DND-41 (cell line): ENCODE measurements around the gene PEX16.

Experiments used
- ATAC-seq: fragments of 200-7000 bp; cut with Tn5 transposase; 3 replicates; pipeline ENCODE4 v1.9.1; 2021; ENCODE audit warnings: low read depth; ENCODE audit not compliant: insufficient read depth
- DNase-seq: peaks from one replicate; pipeline ENCODE4 v3.0.0-alpha.2; 2020
- H2AFZ ChIP-seq: 2 replicates; pipeline ENCODE4 v1.6.0; 2012; ENCODE audit warnings: low read depth, low read length
- H3K27ac ChIP-seq: 2 replicates; pipeline ENCODE4 v1.5.1; 2012; ENCODE audit warnings: low read length, inconsistent platforms
- H3K27me3 ChIP-seq: fragments of 200-600 bp; sonication (generic); 2 replicates; pipeline ENCODE4 v1.6.0; 2012; ENCODE audit warnings: low read length, mild to moderate bottlenecking, inconsistent platforms; ENCODE audit not compliant: insufficient read depth, poor library complexity
- H3K36me3 ChIP-seq: 2 replicates; pipeline ENCODE4 v1.5.1; 2012; ENCODE audit warnings: low read length, inconsistent platforms; ENCODE audit not compliant: insufficient read depth
- H3K4me1 ChIP-seq: 2 replicates; pipeline ENCODE4 v1.5.1; 2012; ENCODE audit warnings: mild to moderate bottlenecking, low read length; ENCODE audit not compliant: insufficient read depth
- H3K4me2 ChIP-seq: 2 replicates; pipeline ENCODE4 v1.6.0; 2012; ENCODE audit warnings: mild to moderate bottlenecking, moderate library complexity, low read length, inconsistent platforms; ENCODE audit not compliant: insufficient read depth
- H3K4me3 ChIP-seq, 2 experiments: fragments of 200-600 bp in 1 of 2; shearing (Covaris generic) in 1 of 2; 2 replicates each; pipeline ENCODE4 v1.5.1; 2012 to 2016; ENCODE audit warnings: inconsistent platforms in 2 of 2, low read length in 2 of 2, mild to moderate bottlenecking in 2 of 2, low read depth in 1 of 2, moderate library complexity in 1 of 2
- H3K79me2 ChIP-seq: 2 replicates; pipeline ENCODE4 v1.6.0; 2012; ENCODE audit warnings: low read length, inconsistent platforms; ENCODE audit not compliant: insufficient read depth
- H3K9ac ChIP-seq: 2 replicates; pipeline ENCODE4 v1.6.0; 2012; ENCODE audit warnings: low read depth, mild to moderate bottlenecking, inconsistent platforms, low read length, moderate library complexity
- H3K9me3 ChIP-seq: 2 replicates; pipeline ENCODE4 v1.5.1; 2012; ENCODE audit warnings: low read length, moderate library complexity, mild to moderate bottlenecking, inconsistent platforms; ENCODE audit not compliant: insufficient read depth, severe bottlenecking
- H4K20me1 ChIP-seq: 2 replicates; pipeline ENCODE4 v1.6.0; 2012; ENCODE audit warnings: low read length; ENCODE audit not compliant: insufficient read depth
- CTCF ChIP-seq: IDR thresholded peaks from 2 replicates; pipeline ENCODE4 v1.5.1; 2012; ENCODE audit warnings: borderline replicate concordance, low read length, moderate library complexity, mild to moderate bottlenecking; ENCODE audit not compliant: poor library complexity, severe bottlenecking; ENCODE audit errors: extremely low read depth
- EZH2 ChIP-seq: IDR thresholded peaks from 3 replicates; pipeline ENCODE4 v1.6.1; 2012; ENCODE audit warnings: borderline replicate concordance, low read depth, mild to moderate bottlenecking, moderate library complexity, low read length, inconsistent platforms; ENCODE audit not compliant: severe bottlenecking

PEX16 gene

GRCh38 chr11:45917623-45918330 is at the start of gene PEX16:
TSS of gene PEX16 (minus strand) at chr11:45917877. CDS start at chr11:45917811, 66 bp downstream.
- H3K27ac ChIP-seq, result peak within 1 kb of the TSS; percentile 82
- H4K20me1 ChIP-seq, result peaks cover 10% of the 10 kb centered on the region
- H3K4me2 ChIP-seq, result peak within 1 kb of the TSS; percentile 94
- peaks cover 32% of the 10 kb centered on the region for H3K4me1 ChIP-seq
- H3K27me3 ChIP-seq, result no peaks in the 10 kb centered on the region
- DNase-seq (peak; percentile 99), ATAC-seq (peak; percentile 94)
- peak within 1 kb of the TSS; percentile 89 for H2AFZ ChIP-seq
- TF ChIP-seq CTCF, result no peak
- no peak for TF ChIP-seq EZH2
- H3K36me3 ChIP-seq, result peaks cover 35% of the 10 kb centered on the region
- H3K79me2 ChIP-seq, result peaks cover 21% of the 10 kb centered on the region
- H3K4me3 ChIP-seq, result peak within 1 kb of the TSS; percentile 64 to 91
- peak within 1 kb of the TSS; percentile 74 for H3K9ac ChIP-seq
- H3K9me3 ChIP-seq, result no peaks in the 10 kb centered on the region

DNA sequence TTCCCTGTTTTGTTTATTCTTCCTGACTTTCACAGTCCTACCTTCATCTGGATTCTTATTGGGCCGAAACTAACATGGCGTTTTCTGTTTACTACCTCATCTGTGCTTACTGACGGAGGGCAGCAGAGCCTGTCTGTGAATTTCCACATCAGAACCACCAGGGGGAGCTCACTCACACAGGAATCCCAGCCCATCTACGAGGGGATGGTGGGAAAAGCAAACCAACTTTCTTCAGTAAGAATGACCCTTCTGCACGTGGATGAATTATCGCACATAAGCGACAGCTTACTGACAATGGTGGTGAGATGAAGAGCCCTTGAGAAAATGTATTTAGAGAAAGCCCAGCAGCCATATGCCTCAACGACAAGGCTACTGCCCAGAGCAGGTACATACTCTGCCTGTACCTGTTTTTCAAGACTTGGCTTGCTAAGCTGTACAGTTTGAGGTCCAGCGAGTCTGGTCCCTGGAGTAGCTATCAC is 47.3 kb upstream of the PEX16 start:
- peak; percentile 67 for DNase-seq
- peak; percentile 98 for ATAC-seq
- H3K27ac ChIP-seq, result 0 out of 2 replicates have a peak overlapping the region, but pooled peaks have one; percentile 9
- H3K4me1 ChIP-seq, result peaks cover 4% of the 10 kb centered on the region; the same call in 1 of the 2 replicates
- no peaks in the 10 kb centered on the region for H3K79me2 ChIP-seq
- peaks cover 56% of the 10 kb centered on the region for H3K36me3 ChIP-seq
- H4K20me1 ChIP-seq, result no peaks in the 10 kb centered on the region
- H3K4me2 ChIP-seq, result no peak overlapping the region
- H3K9ac ChIP-seq, result no peak overlapping the region
- no peak for TF ChIP-seq EZH2
- peak; percentile 94 for TF ChIP-seq CTCF
- no peaks in the 10 kb centered on the region for H3K9me3 ChIP-seq
- no peak overlapping the region for H3K4me3 ChIP-seq
- no peaks in the 10 kb centered on the region for H3K27me3 ChIP-seq
- no peak overlapping the region for H2AFZ ChIP-seq

GRCh38 chr11:45961751-45962240 is 44.1 kb upstream of the PEX16 start:
- H3K79me2 ChIP-seq, result no peaks in the 10 kb centered on the region
- peaks cover 4% of the 10 kb centered on the region; the same call in 1 of the 2 replicates for H3K4me1 ChIP-seq
- H3K9ac ChIP-seq, result no peak overlapping the region
- peaks cover 33% of the 10 kb centered on the region for H3K36me3 ChIP-seq
- TF ChIP-seq EZH2 (no peak), CTCF (no peak)
- H3K4me3 ChIP-seq, result no peak overlapping the region
- DNase-seq (no peak), ATAC-seq (no peak)
- H2AFZ ChIP-seq, result no peak overlapping the region
- H4K20me1 ChIP-seq, result no peaks in the 10 kb centered on the region
- no peak overlapping the region for H3K27ac ChIP-seq
- no peak overlapping the region for H3K4me2 ChIP-seq
- H3K27me3 ChIP-seq, result no peaks in the 10 kb centered on the region
- no peaks in the 10 kb centered on the region for H3K9me3 ChIP-seq
